HepG2 (cell line): ENCODE data around the gene TMEFF1. TPM values are rescaled to one million over a fixed set of nuclear protein-coding genes. Genes with fewer than 3 reads are reported as not detected.
A peak's percentile ranks its signal among the peaks of the same experiment; 100 is the strongest.

Source experiments
- EED ChIP-seq: sonication (generic); formaldehyde crosslinking; IDR thresholded peaks from 2 replicates; pipeline ENCODE4 v1.5.0; 2020; ENCODE audit warnings: mild to moderate bottlenecking, missing genetic modification reagents
- ETS1 ChIP-seq: sonication (generic); formaldehyde crosslinking; IDR thresholded peaks from 2 replicates; pipeline ENCODE4 v1.4.0; 2020; ENCODE audit warnings: missing genetic modification reagents
- HMG20B ChIP-seq: conservative IDR thresholded peaks from 2 replicates; pipeline ENCODE4 v1.6.1; 2016; ENCODE audit warnings: missing genetic modification reagents, missing compliant biosample characterization
- HNRNPK ChIP-seq: fragments of 200-400 bp; formaldehyde crosslinking; IDR thresholded peaks from 2 replicates; pipeline ENCODE4 v1.6.1; 2018; ENCODE audit warnings: low read length, low read depth, moderate library complexity, mild to moderate bottlenecking; ENCODE audit not compliant: poor library complexity, severe bottlenecking
- KMT2A ChIP-seq: sonication (generic); formaldehyde crosslinking; IDR thresholded peaks from 2 replicates; pipeline ENCODE4 v1.4.0; 2020; ENCODE audit warnings: missing genetic modification reagents
- NCOA1 ChIP-seq: sonication (generic); formaldehyde crosslinking; IDR thresholded peaks from 2 replicates; pipeline ENCODE4 v1.9.0; 2021; ENCODE audit warnings: missing genetic modification reagents
- PAXIP1 ChIP-seq: sonication (generic); formaldehyde crosslinking; conservative IDR thresholded peaks from 2 replicates; pipeline ENCODE4 v1.4.0; 2020; ENCODE audit warnings: mild to moderate bottlenecking, missing genetic modification reagents, moderate library complexity
- POLR2A ChIP-seq, 2 experiments: IDR thresholded peaks; 2 replicates each; pipeline ENCODE4 v1.6.1; 2011; ENCODE audit warnings: low read depth in 2 of 2, low read length in 2 of 2, mild to moderate bottlenecking in 1 of 2, moderate library complexity in 1 of 2; ENCODE audit not compliant: insufficient read depth in 1 of 2
- RCOR2 ChIP-seq: IDR thresholded peaks from 2 replicates; pipeline ENCODE4 v1.6.1; 2016; ENCODE audit warnings: missing biosample characterization, missing genetic modification reagents
- TP53 ChIP-seq: sonication (generic); formaldehyde crosslinking; conservative IDR thresholded peaks from 2 replicates; pipeline ENCODE4 v1.4.0; 2020; ENCODE audit warnings: missing genetic modification reagents
- ZBTB40 ChIP-seq, 2 experiments: fragments of 450-650 bp in 1 of 2; sonication (generic) in 1 of 2; formaldehyde crosslinking in 1 of 2; IDR thresholded peaks; 2 replicates each; pipeline versions ENCODE4 v1.6.1 to v1.8.0; 2016 to 2022; ENCODE audit warnings: antibody characterized with exemption in 1 of 2, mild to moderate bottlenecking in 1 of 2, missing genetic modification reagents in 1 of 2
- ZKSCAN1 ChIP-seq: fragments of 150-350 bp; IDR thresholded peaks from 2 replicates; pipeline ENCODE4 v1.6.1; 2014; ENCODE audit warnings: low read length
- ZNF136 ChIP-seq: sonication (generic); formaldehyde crosslinking; IDR thresholded peaks from 2 replicates; pipeline ENCODE4 v1.8.1; 2022; ENCODE audit warnings: low read depth, mild to moderate bottlenecking, moderate library complexity, missing genetic modification reagents
- ZNF33A ChIP-seq: sonication (generic); formaldehyde crosslinking; IDR thresholded peaks from 2 replicates; pipeline ENCODE4 v1.5.1; 2020; ENCODE audit warnings: missing genetic modification reagents, mild to moderate bottlenecking, moderate library complexity, borderline replicate concordance
- ZNF431 ChIP-seq: sonication (generic); formaldehyde crosslinking; IDR thresholded peaks from 2 replicates; pipeline ENCODE4 v1.9.0; 2022; ENCODE audit warnings: missing genetic modification reagents, low read depth, mild to moderate bottlenecking, borderline replicate concordance
- ZNF670 ChIP-seq: sonication (generic); formaldehyde crosslinking; IDR thresholded peaks from 2 replicates; pipeline ENCODE4 v1.8.0; 2022; ENCODE audit warnings: mild to moderate bottlenecking, missing genetic modification reagents, borderline replicate concordance
- ZNF749 ChIP-seq: sonication (generic); formaldehyde crosslinking; IDR thresholded peaks from 2 replicates; pipeline ENCODE4 v1.8.0; 2022; ENCODE audit warnings: mild to moderate bottlenecking, missing genetic modification reagents, moderate library complexity, borderline replicate concordance
- polyA plus RNA-seq, 8 experiments: library from polyadenylated mRNA; depleted of rRNA in 3 of 8; stranded (reverse) in 7 of 8; unstranded in 1 of 8; fragments of >200 nt; fragmentation: Illumina TruSeq in 4 of 8; extraction: Trizol in 4 of 8; gene quantifications; 2 replicates each; pipeline versions ENCODE4 v1.2.1 to v1.2.3, GENCODE V29; 2011 to 2016; ENCODE audit warnings: low read depth in 4 of 8, missing spikeins in 1 of 8, mixed read lengths in 1 of 8; ENCODE audit not compliant: insufficient read depth in 1 of 8
- total RNA-seq, 5 experiments: library from RNA; depleted of rRNA; stranded (reverse); fragments of >200 nt; fragmentation: Illumina TruSeq; extraction: Trizol; gene quantifications; 2 replicates each; pipeline ENCODE4 v1.2.3, GENCODE V29; 2016; ENCODE audit warnings: low read depth in 1 of 5

Gene TMEFF1
- total and polyA plus RNA-seq, 2 of the 13 experiments (the other 11 are each of a cell fraction or from before 2014, with no cell fraction given) = 0.87 to 1.9 TPM

GRCh38 chr9:100465274-100465673 lies 7.7 kb upstream of the TMEFF1 start (continued):
- no peak for TF ChIP-seq ZBTB40 (IDR thresholded peaks at IDR 0.05)
- TF ChIP-seq ZBTB40 (CRISPR knock-in tag; IDR thresholded peaks at IDR 0.05) = no peak
- TF ChIP-seq HNRNPK = no peak
- TF ChIP-seq ZNF431 (CRISPR knock-in tag) = no peak
- TF ChIP-seq EED = no peak
- no peak for TF ChIP-seq HMG20B
- TF ChIP-seq POLR2A (IDR thresholded peaks at IDR 0.05; ENCODE audit: insufficient read depth in 1 of 2, low read depth in 2 of 2, low read length in 2 of 2) = peak in 1 of 2 experiments; percentile 35; a peak in 1 of 4 replicates
- TF ChIP-seq NCOA1 (CRISPR knock-in tag) = no peak
- TF ChIP-seq TP53 (CRISPR knock-in tag) = no peak
- TF ChIP-seq PAXIP1 (CRISPR knock-in tag) = 0 out of 2 replicates have a peak, but pooled peaks have one; percentile 27
- no peak for TF ChIP-seq ZKSCAN1
- TF ChIP-seq KMT2A (CRISPR knock-in tag) = no peak
- no peak for TF ChIP-seq ZNF33A (CRISPR knock-in tag)
- no peak for TF ChIP-seq ZNF670 (CRISPR knock-in tag)
- peak; percentile 44; the same call in 1 of the 2 replicates for TF ChIP-seq RCOR2 (CRISPR knock-in tag)
- no peak for TF ChIP-seq ETS1 (CRISPR knock-in tag)
- no peak for TF ChIP-seq ZNF749
- no peak for TF ChIP-seq ZNF136 (CRISPR knock-in tag)
